Measurements from ENCODE around the gene PIK3C2G. TPM values are rescaled to one million over a fixed set of nuclear protein-coding genes. Genes with fewer than 3 reads are reported as not detected.

The PIK3C2G gene
- total RNA-seq, 4 donors from 2014 or later: 0.10 to 0.88 (median 0.40) TPM; not detected in 1

DNA sequence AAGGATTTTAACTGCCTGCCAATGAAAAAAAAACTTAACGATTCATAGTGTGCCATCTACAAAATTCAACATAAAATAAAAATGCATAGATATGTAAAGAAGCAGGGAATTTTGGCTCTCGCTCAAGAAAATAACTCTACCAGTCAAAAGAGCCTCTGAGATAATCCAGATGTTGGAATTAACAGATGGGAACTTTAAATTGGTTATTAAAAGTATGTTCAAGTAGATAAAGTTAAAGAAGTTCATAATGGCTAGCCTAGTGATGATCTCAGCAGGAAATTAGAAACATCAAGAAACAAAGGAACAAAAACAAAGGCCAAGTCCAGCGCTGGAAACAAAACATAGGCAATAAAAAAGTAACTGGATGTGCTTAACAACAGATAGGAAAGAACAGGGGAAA lies 23.1 kb downstream of the PIK3C2G start:
- Histone ChIP-seq H3K4me1 (no peaks in the 10 kb centered on the region), H3K4me3 (replicated peaks in 1 of 3) (no peak overlapping the region), H3K27me3 (no peaks in the 10 kb centered on the region), H3K9me3 (no peaks in the 10 kb centered on the region), H3K36me3 (no peaks in the 10 kb centered on the region), H3K27ac (no peak overlapping the region)
- intact Hi-C loops (cut with DNase I): no loop called here
- no peak for DNase-seq
- no peak for TF ChIP-seq POLR2A (IDR thresholded peaks at IDR 0.05)
- TF ChIP-seq, protein P1, sequence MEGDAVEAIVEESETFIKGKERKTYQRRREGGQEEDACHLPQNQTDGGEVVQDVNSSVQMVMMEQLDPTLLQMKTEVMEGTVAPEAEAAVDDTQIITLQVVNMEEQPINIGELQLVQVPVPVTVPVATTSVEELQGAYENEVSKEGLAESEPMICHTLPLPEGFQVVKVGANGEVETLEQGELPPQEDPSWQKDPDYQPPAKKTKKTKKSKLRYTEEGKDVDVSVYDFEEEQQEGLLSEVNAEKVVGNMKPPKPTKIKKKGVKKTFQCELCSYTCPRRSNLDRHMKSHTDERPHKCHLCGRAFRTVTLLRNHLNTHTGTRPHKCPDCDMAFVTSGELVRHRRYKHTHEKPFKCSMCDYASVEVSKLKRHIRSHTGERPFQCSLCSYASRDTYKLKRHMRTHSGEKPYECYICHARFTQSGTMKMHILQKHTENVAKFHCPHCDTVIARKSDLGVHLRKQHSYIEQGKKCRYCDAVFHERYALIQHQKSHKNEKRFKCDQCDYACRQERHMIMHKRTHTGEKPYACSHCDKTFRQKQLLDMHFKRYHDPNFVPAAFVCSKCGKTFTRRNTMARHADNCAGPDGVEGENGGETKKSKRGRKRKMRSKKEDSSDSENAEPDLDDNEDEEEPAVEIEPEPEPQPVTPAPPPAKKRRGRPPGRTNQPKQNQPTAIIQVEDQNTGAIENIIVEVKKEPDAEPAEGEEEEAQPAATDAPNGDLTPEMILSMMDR (IDR thresholded peaks at IDR 0.05): no peak
- 58 to 66% methylated on average over 3 of the region's 3 CpGs for WGBS, 2 donors

DNA sequence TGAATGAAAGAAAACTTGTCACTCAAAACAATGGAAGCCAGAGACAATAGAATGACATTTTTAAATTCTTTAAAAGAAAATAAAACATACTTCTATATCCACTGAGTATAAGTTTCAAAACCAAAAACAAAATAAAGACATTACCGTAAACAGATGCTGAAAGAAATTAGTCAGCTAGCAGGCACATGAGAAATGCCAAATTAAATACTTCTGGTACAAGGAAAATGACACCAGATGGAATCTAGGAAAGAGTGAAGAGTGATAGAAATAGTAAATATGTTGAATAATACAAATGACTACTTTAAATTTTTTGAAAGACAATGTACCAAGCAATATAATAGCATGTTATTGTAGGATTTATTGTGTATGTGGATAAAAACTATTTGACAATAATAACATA lies 23.8 kb downstream of the PIK3C2G start:
- Histone ChIP-seq H3K27me3 (no peaks in the 10 kb centered on the region), H3K36me3 (no peaks in the 10 kb centered on the region), H3K4me1 (no peaks in the 10 kb centered on the region), H3K4me3 (replicated peaks in 1 of 3) (no peak overlapping the region), H3K27ac (no peak overlapping the region), H3K9me3 (no peaks in the 10 kb centered on the region)
- WGBS, 2 donors: 2 to 88% methylated on average over 1 of the region's 1 CpG
- TF ChIP-seq, protein P1 (IDR thresholded peaks at IDR 0.05): no peak
- TF ChIP-seq POLR2A (IDR thresholded peaks at IDR 0.05): no peak
- no peak for DNase-seq
- intact Hi-C loops (cut with DNase I): no loop called here

DNA sequence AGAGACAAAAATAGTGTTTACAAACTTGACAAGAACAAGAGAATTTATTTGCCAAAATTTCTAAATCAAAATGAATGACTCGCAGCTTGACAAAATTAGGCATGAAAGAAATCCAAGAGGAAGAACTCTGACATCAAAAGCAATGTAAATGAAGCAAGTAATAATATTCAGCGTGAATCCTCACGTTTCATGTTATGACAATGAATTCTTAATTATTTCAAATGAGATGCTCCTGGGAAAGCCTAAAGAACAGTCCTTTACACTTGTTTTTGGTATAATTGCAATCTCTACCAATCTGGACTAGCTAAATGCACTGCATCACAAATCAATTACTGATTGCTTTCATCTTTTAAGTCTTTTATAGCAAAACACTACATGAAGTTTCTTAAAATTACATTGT lies 29.1 kb downstream of the PIK3C2G start:
- Histone ChIP-seq H3K36me3 (no peaks in the 10 kb centered on the region), H3K27ac (no peak overlapping the region), H3K4me3 (replicated peaks in 1 of 3) (no peak overlapping the region), H3K27me3 (no peaks in the 10 kb centered on the region), H3K9me3 (no peaks in the 10 kb centered on the region), H3K4me1 (no peaks in the 10 kb centered on the region)
- no peak for DNase-seq
- WGBS, 2 donors: 72 to 75% methylated on average over 3 of the region's 3 CpGs
- intact Hi-C loops (cut with DNase I): no loop called here
- TF ChIP-seq POLR2A (IDR thresholded peaks at IDR 0.05): no peak
- TF ChIP-seq, protein P1 (IDR thresholded peaks at IDR 0.05): no peak

DNA sequence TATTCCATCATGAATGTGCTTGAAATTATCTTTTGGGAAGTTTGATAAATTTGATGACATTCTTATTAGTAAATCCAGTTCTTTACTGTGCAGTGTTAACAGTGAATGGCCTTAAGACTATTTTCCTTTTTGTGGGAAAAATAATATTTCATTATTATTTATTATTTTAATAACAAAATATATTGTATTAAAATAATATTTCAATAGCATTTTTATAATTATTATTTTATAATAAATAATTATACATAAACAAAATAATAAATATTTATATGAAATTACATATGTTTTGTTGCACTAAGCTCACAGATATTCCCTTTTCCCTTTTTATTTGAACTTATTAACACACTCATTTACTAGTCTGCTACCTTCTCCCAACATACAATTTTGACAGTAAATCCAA lies 33.6 kb downstream of the PIK3C2G start:
- Histone ChIP-seq H3K36me3 (no peaks in the 10 kb centered on the region), H3K4me3 (replicated peaks in 1 of 3) (no peak overlapping the region), H3K27ac (no peak overlapping the region), H3K27me3 (no peaks in the 10 kb centered on the region), H3K4me1 (no peaks in the 10 kb centered on the region), H3K9me3 (no peaks in the 10 kb centered on the region)
- TF ChIP-seq POLR2A (IDR thresholded peaks at IDR 0.05): no peak
- TF ChIP-seq, protein P1 (IDR thresholded peaks at IDR 0.05): no peak
- intact Hi-C loops (cut with DNase I): no loop called here
- DNase-seq: no peak

DNA sequence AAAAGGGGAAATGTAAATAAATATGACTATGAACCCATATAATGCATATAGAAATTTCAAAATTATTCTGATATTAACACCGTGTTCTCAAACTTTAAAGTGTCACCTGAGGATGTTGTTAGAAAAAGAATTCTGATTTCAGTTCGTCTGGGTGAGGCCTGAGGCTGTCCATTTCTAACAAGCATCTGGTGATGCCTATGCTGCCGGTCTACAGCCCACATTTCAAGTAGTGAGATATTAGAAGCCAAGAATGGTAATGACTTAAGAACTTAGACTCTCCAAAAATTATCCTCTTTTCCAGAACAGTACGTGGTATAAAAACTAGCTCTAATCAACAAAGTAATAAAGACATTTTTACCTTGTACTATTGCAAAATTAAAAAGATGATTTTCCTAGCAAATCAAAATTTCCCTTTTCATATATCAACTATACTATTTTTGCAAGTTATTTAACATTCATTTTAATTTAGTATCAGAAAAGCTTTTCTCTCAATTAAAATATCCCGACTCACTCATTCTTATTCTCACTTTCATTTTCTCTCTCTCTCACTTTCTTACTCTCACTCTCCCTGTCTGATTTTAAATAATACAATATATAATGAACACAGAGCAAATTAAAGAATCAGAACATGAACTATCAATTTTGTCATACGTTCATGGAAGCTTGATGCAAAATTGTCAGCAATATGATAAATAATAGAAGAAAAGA lies 35.0 kb downstream of the PIK3C2G start:
- DNase-seq: no peak
- no peaks in the 10 kb centered on the region for H3K36me3 ChIP-seq
- WGBS, 2 donors: 70 to 74% methylated on average over 6 of the region's 6 CpGs
- H3K27ac ChIP-seq: no peak overlapping the region
- H3K9me3 ChIP-seq: no peaks in the 10 kb centered on the region
- no peaks in the 10 kb centered on the region for H3K4me1 ChIP-seq
- intact Hi-C loops (cut with DNase I): no loop called here
- TF ChIP-seq, protein P1 (IDR thresholded peaks at IDR 0.05): no peak
- TF ChIP-seq POLR2A (IDR thresholded peaks at IDR 0.05): no peak
- H3K27me3 ChIP-seq: no peaks in the 10 kb centered on the region
- no peak overlapping the region for H3K4me3 ChIP-seq (replicated peaks in 1 of 3)

Data from thyroid gland (tissue), 4 donors.